HEK293 (cell line): Measurements from ENCODE around the gene PRELID2.

Experiments used
- SP2 ChIP-seq: fragments of 450-650 bp; formaldehyde crosslinking; IDR thresholded peaks from 2 replicates; pipeline ENCODE4 v1.5.1; 2016; ENCODE audit warnings: missing biosample characterization, missing genetic modification characterization
- ZFHX2 ChIP-seq: fragments of 450-650 bp; formaldehyde crosslinking; conservative IDR thresholded peaks from 2 replicates; pipeline ENCODE4 v1.5.1; 2016; ENCODE audit warnings: missing biosample characterization, missing genetic modification characterization
- TF ChIP-seq, protein P1 (sequence below): fragments of 450-650 bp; formaldehyde crosslinking; IDR thresholded peaks from 2 replicates; pipeline ENCODE4 v1.5.1; 2016; ENCODE audit warnings: missing biosample characterization, missing genetic modification characterization

DNA sequence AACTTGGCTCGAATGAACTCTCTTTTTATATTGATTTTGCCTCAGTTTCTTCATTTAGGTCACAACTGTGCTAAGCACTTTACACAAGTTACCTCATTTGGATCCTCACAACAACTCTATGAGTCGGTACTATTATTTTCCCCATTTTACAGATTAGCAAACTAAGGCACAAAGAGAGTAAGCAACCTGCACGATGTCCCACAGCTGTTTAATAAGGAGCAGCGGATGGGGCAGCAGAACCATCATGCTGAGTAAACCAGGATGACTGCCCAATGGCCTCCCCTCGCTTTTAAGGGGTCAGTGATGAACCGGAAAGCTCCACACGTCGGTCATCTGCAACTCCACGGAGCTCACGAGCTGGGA is 607 bp downstream of the PRELID2 start:
- TF ChIP-seq, protein P1, sequence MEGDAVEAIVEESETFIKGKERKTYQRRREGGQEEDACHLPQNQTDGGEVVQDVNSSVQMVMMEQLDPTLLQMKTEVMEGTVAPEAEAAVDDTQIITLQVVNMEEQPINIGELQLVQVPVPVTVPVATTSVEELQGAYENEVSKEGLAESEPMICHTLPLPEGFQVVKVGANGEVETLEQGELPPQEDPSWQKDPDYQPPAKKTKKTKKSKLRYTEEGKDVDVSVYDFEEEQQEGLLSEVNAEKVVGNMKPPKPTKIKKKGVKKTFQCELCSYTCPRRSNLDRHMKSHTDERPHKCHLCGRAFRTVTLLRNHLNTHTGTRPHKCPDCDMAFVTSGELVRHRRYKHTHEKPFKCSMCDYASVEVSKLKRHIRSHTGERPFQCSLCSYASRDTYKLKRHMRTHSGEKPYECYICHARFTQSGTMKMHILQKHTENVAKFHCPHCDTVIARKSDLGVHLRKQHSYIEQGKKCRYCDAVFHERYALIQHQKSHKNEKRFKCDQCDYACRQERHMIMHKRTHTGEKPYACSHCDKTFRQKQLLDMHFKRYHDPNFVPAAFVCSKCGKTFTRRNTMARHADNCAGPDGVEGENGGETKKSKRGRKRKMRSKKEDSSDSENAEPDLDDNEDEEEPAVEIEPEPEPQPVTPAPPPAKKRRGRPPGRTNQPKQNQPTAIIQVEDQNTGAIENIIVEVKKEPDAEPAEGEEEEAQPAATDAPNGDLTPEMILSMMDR = no peak
- no peak for TF ChIP-seq SP2
- no peak for TF ChIP-seq ZFHX2 (tag by site-specific recombination)
